Mesendoderm (in vitro differentiated cells): ENCODE results near the gene KRT12.

ENCODE experiments used
- DNase-seq: peaks from one replicate; pipeline ENCODE4 v3.0.0; 2013
- H2AK5ac ChIP-seq: 2 replicates; pipeline ENCODE4 v1.6.1; 2013; ENCODE audit warnings: low read length, inconsistent platforms
- H2BK120ac ChIP-seq: 2 replicates; pipeline ENCODE4 v1.6.1; 2013; ENCODE audit warnings: low read depth, mild to moderate bottlenecking, low read length, moderate library complexity, mixed read lengths
- H2BK15ac ChIP-seq: replicated peaks from 2 replicates; pipeline ENCODE4 v1.6.1; 2013; ENCODE audit warnings: low read depth, mild to moderate bottlenecking, moderate library complexity
- H2BK5ac ChIP-seq: 2 replicates; pipeline ENCODE4 v1.6.1; 2013; ENCODE audit warnings: low read length, inconsistent platforms
- H3K18ac ChIP-seq: 2 replicates; pipeline ENCODE4 v1.6.1; 2013; ENCODE audit warnings: mild to moderate bottlenecking, low read length, mixed read lengths
- H3K23ac ChIP-seq: one replicate; pipeline ENCODE4 v1.6.1; 2013; ENCODE audit warnings: low read length
- H3K27ac ChIP-seq: 2 replicates; pipeline ENCODE4 v1.5.1; 2013; ENCODE audit warnings: low read depth, mild to moderate bottlenecking, inconsistent platforms, low read length, moderate library complexity
- H3K27me3 ChIP-seq: 2 replicates; pipeline ENCODE4 v1.6.1; 2013; ENCODE audit warnings: low read length, control low read depth, mild to moderate bottlenecking, inconsistent platforms; ENCODE audit not compliant: insufficient read depth, poor library complexity
- H3K36me3 ChIP-seq: 2 replicates; pipeline ENCODE4 v1.6.1; 2013; ENCODE audit warnings: low read length, inconsistent platforms; ENCODE audit not compliant: control insufficient read depth, insufficient read depth
- H3K4ac ChIP-seq: one replicate; pipeline ENCODE4 v1.6.1; 2013; ENCODE audit warnings: low read depth, mild to moderate bottlenecking, low read length, moderate library complexity
- H3K4me1 ChIP-seq: 2 replicates; pipeline ENCODE4 v1.6.1; 2013; ENCODE audit warnings: low read depth, low read length, inconsistent platforms; ENCODE audit not compliant: control insufficient read depth
- H3K4me2 ChIP-seq: 2 replicates; pipeline ENCODE4 v1.6.1; 2013; ENCODE audit warnings: low read length
- H3K4me3 ChIP-seq: 2 replicates; pipeline ENCODE4 v1.5.1; 2013; ENCODE audit warnings: mild to moderate bottlenecking, low read length
- H3K56ac ChIP-seq: one replicate; pipeline ENCODE4 v1.6.1; 2013; ENCODE audit warnings: low read length
- H3K79me1 ChIP-seq: 2 replicates; pipeline ENCODE4 v1.6.1; 2013; ENCODE audit warnings: low read length, inconsistent platforms
- H3K79me2 ChIP-seq: 2 replicates; pipeline ENCODE4 v1.6.1; 2013; ENCODE audit warnings: mild to moderate bottlenecking, low read length; ENCODE audit not compliant: control insufficient read depth, insufficient read depth
- H3K9ac ChIP-seq: 2 replicates; pipeline ENCODE4 v1.6.1; 2013; ENCODE audit warnings: low read length, inconsistent platforms
- H4K5ac ChIP-seq: one replicate; pipeline ENCODE4 v1.6.1; 2013; ENCODE audit warnings: low read length
- H4K8ac ChIP-seq: one replicate; pipeline ENCODE4 v1.6.1; 2013; ENCODE audit warnings: low read depth, mild to moderate bottlenecking, control low read depth, low read length, moderate library complexity
- WGBS: extraction: QIAGEN DNeasy Blood & Tissue Kit; methylation state at CpG from one replicate; pipeline ENCODE4 v1.1.7; 2013; ENCODE audit warnings: low lambda C conversion rate, missing lambda C conversion rate; ENCODE audit not compliant: insufficient coverage; ENCODE audit errors: extremely low coverage; 5-methylcytosine and 5-hydroxymethylcytosine counted together

The KRT12 gene

DNA sequence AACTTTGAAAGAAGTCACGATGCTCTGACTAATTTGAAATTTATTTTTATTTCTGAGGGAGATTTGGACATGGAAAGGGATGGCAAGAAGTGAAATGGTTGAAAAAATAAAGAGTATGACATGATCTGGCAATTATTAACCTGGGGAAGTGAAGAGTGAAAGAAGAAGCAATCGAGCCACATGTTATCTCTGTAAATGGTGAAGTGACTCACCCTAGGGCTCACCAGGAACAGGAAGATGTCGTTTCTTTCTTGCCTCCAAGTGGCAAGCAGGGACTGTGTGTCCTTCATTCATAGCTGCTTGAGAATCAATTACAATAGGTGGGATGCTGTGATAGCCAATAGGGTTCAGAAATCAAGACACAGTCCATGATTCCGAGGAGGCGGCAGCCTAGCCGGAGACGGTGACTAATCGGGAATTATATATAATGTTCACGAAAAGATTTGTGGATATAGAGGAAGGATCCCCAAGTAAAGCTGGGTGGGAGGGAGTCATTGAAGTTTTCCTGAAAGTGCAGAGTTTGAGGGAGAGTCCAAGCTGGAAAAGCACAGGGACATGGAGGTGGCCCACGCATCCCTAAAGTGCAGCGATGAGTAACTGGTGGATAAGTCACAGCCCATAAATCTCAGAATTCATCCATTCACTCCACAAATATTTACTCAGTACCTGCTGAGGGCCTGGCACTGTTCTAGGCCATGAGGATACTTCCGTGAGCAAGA, 36.3 kb upstream of the KRT12 start:
- no peaks in the 10 kb centered on the region for H3K36me3 ChIP-seq
- H3K4me1 ChIP-seq: no peaks in the 10 kb centered on the region
- H3K27me3 ChIP-seq: no peaks in the 10 kb centered on the region
- DNase-seq: no peak
- H3K27ac ChIP-seq: no peak overlapping the region
- no peak overlapping the region for H3K18ac ChIP-seq
- H3K56ac ChIP-seq: no peak overlapping the region
- no peak overlapping the region for H2BK5ac ChIP-seq
- H3K4ac ChIP-seq: no peak overlapping the region
- H3K4me2 ChIP-seq: no peak overlapping the region
- no peak overlapping the region for H2AK5ac ChIP-seq
- H3K9ac ChIP-seq: no peak overlapping the region
- H2BK15ac ChIP-seq: no peak overlapping the region
- no peaks in the 10 kb centered on the region for H3K79me2 ChIP-seq
- H3K4me3 ChIP-seq: no peak overlapping the region
- H4K5ac ChIP-seq: no peak overlapping the region
- no peak overlapping the region for H3K23ac ChIP-seq
- H4K8ac ChIP-seq: no peak overlapping the region
- no CpG with 5 or more reads among the region's 12 CpGs for whole genome bisulfite sequencing
- H2BK120ac ChIP-seq: no peak overlapping the region
- H3K79me1 ChIP-seq: no peaks in the 10 kb centered on the region

DNA sequence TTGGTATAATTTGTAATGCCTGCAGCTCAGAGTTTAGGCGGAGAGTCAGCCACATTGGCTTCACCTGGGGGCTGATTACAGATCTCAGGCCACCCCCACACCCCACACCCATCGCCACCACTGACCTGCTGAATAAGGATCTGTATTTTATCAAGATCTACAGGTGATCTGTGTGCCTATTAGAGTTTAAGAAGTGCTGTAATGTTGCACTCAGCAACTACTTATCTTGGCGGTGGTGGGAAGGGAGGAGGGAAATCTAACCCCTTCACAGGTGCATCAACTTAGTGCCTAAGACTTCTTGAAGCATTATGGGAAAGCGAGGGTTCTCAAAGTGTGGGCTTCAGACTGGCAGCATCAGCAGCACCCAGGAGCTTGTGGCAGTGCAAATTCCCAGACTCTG, 35.5 kb upstream of the KRT12 start:
- DNase-seq: no peak
- H3K27ac ChIP-seq: no peak overlapping the region
- no peaks in the 10 kb centered on the region for H3K36me3 ChIP-seq
- H3K23ac ChIP-seq: no peak overlapping the region
- no peaks in the 10 kb centered on the region for H3K4me1 ChIP-seq
- no peak overlapping the region for H3K4me2 ChIP-seq
- no peaks in the 10 kb centered on the region for H3K79me2 ChIP-seq
- no peak overlapping the region for H2BK15ac ChIP-seq
- no peak overlapping the region for H3K9ac ChIP-seq
- no peak overlapping the region for H3K18ac ChIP-seq
- H3K4ac ChIP-seq: no peak overlapping the region
- no peak overlapping the region for H2BK120ac ChIP-seq
- H3K27me3 ChIP-seq: no peaks in the 10 kb centered on the region
- no peak overlapping the region for H2AK5ac ChIP-seq
- no peaks in the 10 kb centered on the region for H3K79me1 ChIP-seq
- no peak overlapping the region for H4K5ac ChIP-seq
- no CpG with 5 or more reads among the region's 4 CpGs for WGBS
- H3K56ac ChIP-seq: no peak overlapping the region
- no peak overlapping the region for H2BK5ac ChIP-seq
- H3K4me3 ChIP-seq: no peak overlapping the region
- no peak overlapping the region for H4K8ac ChIP-seq

DNA sequence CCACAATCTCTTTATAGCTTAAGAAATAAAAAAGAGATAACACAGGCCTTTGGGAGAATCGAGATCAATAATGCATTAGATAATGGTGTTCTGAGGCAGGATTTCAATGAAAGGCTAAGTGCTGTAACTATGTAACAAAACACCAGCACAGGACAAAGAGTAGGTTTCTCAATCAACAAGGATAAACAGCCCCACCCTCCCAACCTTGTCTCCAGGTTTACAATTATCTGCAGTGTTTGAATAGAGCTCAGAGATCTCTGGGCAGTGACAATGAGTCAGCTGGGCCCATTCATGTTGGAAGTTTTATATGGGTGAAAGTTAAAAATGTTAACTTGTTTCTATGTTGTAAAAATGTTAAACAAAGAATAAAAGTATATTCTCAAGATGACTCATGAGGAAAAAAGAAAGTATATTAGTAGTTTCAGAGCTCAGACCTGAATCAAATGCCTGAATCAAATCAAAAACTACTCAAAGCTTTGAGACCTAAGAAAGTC, 35.0 kb upstream of the KRT12 start:
- WGBS: no CpG with 5 or more reads among the region's 1 CpG

DNA sequence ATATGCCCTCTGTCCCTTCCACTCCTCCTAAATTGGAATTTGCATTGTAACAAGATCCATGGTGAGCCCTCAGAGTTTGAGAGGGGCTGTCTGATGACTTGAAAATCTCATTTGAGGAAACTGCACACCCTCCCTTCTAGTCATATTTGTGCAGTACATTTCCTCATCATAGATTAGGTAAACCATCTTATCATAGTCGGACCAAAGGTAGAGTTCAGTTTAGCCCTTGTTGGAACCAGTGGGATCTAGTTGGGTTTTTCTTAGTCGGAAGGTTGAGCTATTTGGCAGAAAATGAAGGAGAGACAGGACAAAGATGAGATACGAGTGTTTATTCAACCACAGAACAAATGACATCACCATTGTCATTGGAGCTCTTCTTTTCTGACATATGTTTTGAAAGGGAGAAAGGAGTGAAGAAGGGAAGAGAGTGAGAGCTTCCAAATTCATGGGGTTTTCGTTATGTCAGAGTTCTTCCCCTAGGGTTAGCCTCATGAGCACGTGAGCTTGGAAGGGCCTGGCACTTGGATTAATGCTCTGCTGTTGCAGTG, 33.9 kb upstream of the KRT12 start:
- WGBS: no CpG with 5 or more reads among the region's 5 CpGs
- Histone ChIP-seq H4K8ac (no peak overlapping the region), H3K27me3 (no peaks in the 10 kb centered on the region), H3K79me2 (no peaks in the 10 kb centered on the region), H3K79me1 (no peaks in the 10 kb centered on the region), H3K56ac (no peak overlapping the region), H3K4ac (no peak overlapping the region), H3K4me3 (no peak overlapping the region), H2BK15ac (no peak overlapping the region), H3K4me2 (no peak overlapping the region), H2BK5ac (no peak overlapping the region), H3K27ac (no peak overlapping the region), H2AK5ac (no peak overlapping the region), H3K36me3 (no peaks in the 10 kb centered on the region), H4K5ac (no peak overlapping the region), H3K23ac (no peak overlapping the region), H3K9ac (no peak overlapping the region), H3K4me1 (no peaks in the 10 kb centered on the region), H2BK120ac (no peak overlapping the region), H3K18ac (no peak overlapping the region)
- no peak for DNase-seq

More for the DNA sequence above, 35.0 kb upstream of the KRT12 start:
- Histone ChIP-seq H3K4me1 (no peaks in the 10 kb centered on the region), H2BK5ac (no peak overlapping the region), H3K4me2 (no peak overlapping the region), H2BK15ac (no peak overlapping the region), H3K36me3 (no peaks in the 10 kb centered on the region), H3K9ac (no peak overlapping the region), H2AK5ac (no peak overlapping the region), H3K79me2 (no peaks in the 10 kb centered on the region), H3K56ac (no peak overlapping the region), H3K27me3 (no peaks in the 10 kb centered on the region), H4K5ac (no peak overlapping the region), H3K4me3 (no peak overlapping the region), H3K27ac (no peak overlapping the region), H2BK120ac (no peak overlapping the region), H4K8ac (no peak overlapping the region), H3K18ac (no peak overlapping the region), H3K4ac (no peak overlapping the region), H3K23ac (no peak overlapping the region), H3K79me1 (no peaks in the 10 kb centered on the region)
- peak; percentile 37 for DNase-seq

DNA sequence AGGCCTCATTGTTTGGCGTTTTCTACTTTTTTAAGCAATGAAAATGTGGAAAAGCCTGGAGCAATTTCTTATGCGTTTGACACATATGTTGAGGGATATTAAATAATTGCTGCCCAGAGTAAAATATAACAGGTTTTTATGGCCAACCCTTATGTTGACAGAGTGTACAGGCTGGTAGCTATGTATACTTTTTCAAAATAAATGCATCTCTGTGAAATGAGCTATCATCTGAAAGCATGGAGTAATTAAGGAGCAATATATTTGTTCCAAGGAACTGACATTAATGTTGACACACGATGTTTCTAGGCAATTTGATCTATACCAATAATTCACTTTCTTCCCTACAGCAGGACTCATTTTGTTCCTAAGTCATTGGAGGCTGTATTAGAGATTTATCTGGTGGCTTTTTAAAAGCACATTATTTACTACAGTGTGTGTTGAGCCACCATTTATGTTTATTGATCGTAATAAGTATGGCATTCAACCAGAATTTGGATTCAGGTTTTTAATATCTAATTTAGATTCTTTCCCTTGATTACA, 30.0 kb upstream of the KRT12 start:
- H3K4ac ChIP-seq: no peak overlapping the region
- H4K5ac ChIP-seq: no peak overlapping the region
- no peak overlapping the region for H2BK120ac ChIP-seq
- no peak overlapping the region for H3K18ac ChIP-seq
- H3K4me2 ChIP-seq: no peak overlapping the region
- no peak overlapping the region for H3K4me3 ChIP-seq
- no CpG with 5 or more reads among the region's 4 CpGs for WGBS
- H3K79me2 ChIP-seq: no peaks in the 10 kb centered on the region
- no peak overlapping the region for H2BK5ac ChIP-seq
- no peaks in the 10 kb centered on the region for H3K4me1 ChIP-seq
- no peak overlapping the region for H3K56ac ChIP-seq
- no peak overlapping the region for H3K9ac ChIP-seq
- no peak overlapping the region for H3K27ac ChIP-seq
- H3K36me3 ChIP-seq: no peaks in the 10 kb centered on the region
- no peaks in the 10 kb centered on the region for H3K27me3 ChIP-seq
- no peaks in the 10 kb centered on the region for H3K79me1 ChIP-seq
- no peak overlapping the region for H2BK15ac ChIP-seq
- H3K23ac ChIP-seq: no peak overlapping the region
- H2AK5ac ChIP-seq: no peak overlapping the region
- no peak overlapping the region for H4K8ac ChIP-seq
- no peak for DNase-seq
